HUES64 (cell line): ENCODE results near the gene PWWP2B.
A peak's percentile ranks its signal among the peaks of the same experiment; 100 is the strongest.

Experiments used
- H3K27ac ChIP-seq: 2 replicates; pipeline ENCODE4 v1.7.0; 2013; ENCODE audit warnings: low read depth, low read length, inconsistent platforms
- H3K27me3 ChIP-seq: 2 replicates; pipeline ENCODE4 v1.6.1; 2013; ENCODE audit warnings: mild to moderate bottlenecking, low read length; ENCODE audit not compliant: insufficient read depth
- H3K36me3 ChIP-seq: 2 replicates; pipeline ENCODE4 v1.6.1; 2013; ENCODE audit warnings: mild to moderate bottlenecking, low read length; ENCODE audit not compliant: insufficient read depth
- H3K4me1 ChIP-seq: 2 replicates; pipeline ENCODE4 v1.6.1; 2013; ENCODE audit warnings: mild to moderate bottlenecking, low read length, moderate library complexity; ENCODE audit not compliant: insufficient read depth
- H3K4me3 ChIP-seq: 2 replicates; pipeline ENCODE4 v1.5.1; 2013; ENCODE audit warnings: mild to moderate bottlenecking, low read length, moderate library complexity
- H3K9ac ChIP-seq: 2 replicates; pipeline ENCODE4 v1.6.1; 2013; ENCODE audit warnings: mild to moderate bottlenecking, low read depth, low read length
- H3K9me3 ChIP-seq: 2 replicates; pipeline ENCODE4 v1.6.1; 2013; ENCODE audit warnings: low read depth, low read length; ENCODE audit not compliant: insufficient read depth
- WGBS: fragments of 150-250, 120-280 bp; methylation state at CpG from one replicate; pipeline ENCODE4 v1.1.7; 2013; ENCODE audit warnings: missing lambda C conversion rate; 5-methylcytosine and 5-hydroxymethylcytosine counted together

Gene PWWP2B

GRCh38 chr10:132396494-132397035 is 435 bp upstream of the PWWP2B start:
- Histone ChIP-seq H3K36me3 (no peaks in the 10 kb centered on the region), H3K4me1 (0 out of 2 replicates have a peak, but pooled peaks cover 5% of the 10 kb centered on the region), H3K9me3 (no peaks in the 10 kb centered on the region), H3K27ac (no peak overlapping the region), H3K9ac (peak overlapping the region; percentile 27; the same call in 1 of the 2 replicates), H3K27me3 (peaks cover 29% of the 10 kb centered on the region), H3K4me3 (peak overlapping the region; percentile 49)
- under 1% methylated on average over 80 of the region's 80 CpGs for WGBS

GRCh38 chr10:132397671-132398565 is 918 bp downstream of the PWWP2B start:
- WGBS = 46% methylated on average over 40 of the region's 40 CpGs
- Histone ChIP-seq H3K4me1 (0 out of 2 replicates have a peak, but pooled peaks cover 5% of the 10 kb centered on the region), H3K27ac (no peak overlapping the region), H3K36me3 (no peaks in the 10 kb centered on the region), H3K9me3 (no peaks in the 10 kb centered on the region), H3K4me3 (peak overlapping the region; percentile 41), H3K9ac (0 out of 2 replicates have a peak overlapping the region, but pooled peaks have one; percentile 15), H3K27me3 (peaks cover 29% of the 10 kb centered on the region)

GRCh38 chr10:132398566-132398991 is 1.6 kb downstream of the PWWP2B start:
- Histone ChIP-seq H3K27ac (no peak overlapping the region), H3K4me1 (0 out of 2 replicates have a peak, but pooled peaks cover 5% of the 10 kb centered on the region), H3K36me3 (no peaks in the 10 kb centered on the region), H3K27me3 (peaks cover 29% of the 10 kb centered on the region), H3K4me3 (no peak overlapping the region), H3K9me3 (no peaks in the 10 kb centered on the region), H3K9ac (no peak overlapping the region)
- WGBS = 88% methylated on average over 13 of the region's 13 CpGs

- Histone ChIP-seq H3K4me1 (0 out of 2 replicates have a peak, but pooled peaks cover 5% of the 10 kb centered on the region), H3K4me3 (no peak overlapping the region), H3K9ac (no peak overlapping the region), H3K27ac (no peak overlapping the region), H3K9me3 (no peaks in the 10 kb centered on the region), H3K36me3 (no peaks in the 10 kb centered on the region), H3K27me3 (peaks cover 29% of the 10 kb centered on the region)
- WGBS = 91% methylated on average over 27 of the region's 27 CpGs
Observed at GRCh38 chr10:132399117-132400035, 2.4 kb downstream of the PWWP2B start.

DNA sequence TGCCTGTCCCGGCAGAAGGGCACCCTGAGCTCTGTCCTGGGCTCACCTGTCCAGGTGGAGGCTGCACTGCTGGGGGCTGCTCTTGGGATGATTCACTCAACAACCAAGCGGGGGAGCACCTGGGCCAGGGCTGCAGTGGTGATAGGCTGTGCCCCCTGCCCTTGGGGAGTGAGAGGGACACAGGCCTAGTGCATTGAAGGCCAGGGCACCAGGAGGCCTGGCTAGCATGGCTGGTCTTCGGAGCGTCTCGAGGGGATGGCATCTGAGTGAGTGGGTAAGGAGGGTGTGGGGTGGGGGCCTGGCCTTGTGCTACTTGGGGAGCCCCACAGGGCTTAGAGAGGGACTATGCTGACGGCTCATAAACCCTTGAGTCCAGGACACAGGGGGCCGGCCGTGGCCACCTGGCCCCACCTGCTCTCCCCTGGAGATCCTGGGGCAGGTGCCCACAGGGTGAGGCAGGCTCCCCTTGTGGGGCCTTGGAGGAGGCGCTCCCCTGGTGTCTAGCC is 3.1 kb downstream of the PWWP2B start:
- Histone ChIP-seq H3K36me3 (no peaks in the 10 kb centered on the region), H3K27ac (no peak overlapping the region), H3K4me1 (0 out of 2 replicates have a peak, but pooled peaks cover 5% of the 10 kb centered on the region), H3K27me3 (peaks cover 27% of the 10 kb centered on the region), H3K4me3 (no peak overlapping the region), H3K9me3 (no peaks in the 10 kb centered on the region), H3K9ac (no peak overlapping the region)
- WGBS = 92% methylated on average over 9 of the region's 9 CpGs

DNA sequence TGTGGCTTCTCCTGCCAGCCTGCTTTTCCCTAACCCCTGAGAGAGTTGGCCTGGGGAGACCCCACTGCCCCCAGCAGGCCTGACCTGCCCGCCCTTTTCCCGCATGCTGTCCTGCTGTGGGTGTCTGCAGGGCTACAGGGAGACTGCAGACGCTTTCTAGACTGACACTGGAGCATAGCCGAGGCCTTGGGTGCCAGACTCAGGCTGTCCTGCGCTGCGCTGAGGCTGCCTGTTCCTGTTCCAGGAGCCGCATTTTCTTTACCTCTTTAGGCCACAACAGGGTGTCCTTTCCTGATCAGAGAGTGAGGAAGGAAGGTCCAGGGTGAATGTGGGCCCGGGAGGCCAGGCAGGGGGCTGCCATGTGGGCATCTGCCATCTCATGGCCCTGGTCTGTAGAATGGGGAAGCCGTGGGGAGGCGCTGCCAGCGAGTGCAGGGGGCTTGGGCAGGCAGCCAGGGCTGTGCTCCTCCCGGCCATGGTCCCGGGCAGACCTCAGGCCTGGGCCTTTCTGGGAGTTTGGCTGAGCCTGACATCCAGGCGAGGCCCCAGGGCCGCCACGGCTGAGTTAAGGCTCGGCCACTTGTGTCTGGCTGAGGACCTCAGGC is 3.6 kb downstream of the PWWP2B start:
- Histone ChIP-seq H3K4me3 (no peak overlapping the region), H3K9ac (0 out of 2 replicates have a peak overlapping the region, but pooled peaks have one; percentile 19)

DNA sequence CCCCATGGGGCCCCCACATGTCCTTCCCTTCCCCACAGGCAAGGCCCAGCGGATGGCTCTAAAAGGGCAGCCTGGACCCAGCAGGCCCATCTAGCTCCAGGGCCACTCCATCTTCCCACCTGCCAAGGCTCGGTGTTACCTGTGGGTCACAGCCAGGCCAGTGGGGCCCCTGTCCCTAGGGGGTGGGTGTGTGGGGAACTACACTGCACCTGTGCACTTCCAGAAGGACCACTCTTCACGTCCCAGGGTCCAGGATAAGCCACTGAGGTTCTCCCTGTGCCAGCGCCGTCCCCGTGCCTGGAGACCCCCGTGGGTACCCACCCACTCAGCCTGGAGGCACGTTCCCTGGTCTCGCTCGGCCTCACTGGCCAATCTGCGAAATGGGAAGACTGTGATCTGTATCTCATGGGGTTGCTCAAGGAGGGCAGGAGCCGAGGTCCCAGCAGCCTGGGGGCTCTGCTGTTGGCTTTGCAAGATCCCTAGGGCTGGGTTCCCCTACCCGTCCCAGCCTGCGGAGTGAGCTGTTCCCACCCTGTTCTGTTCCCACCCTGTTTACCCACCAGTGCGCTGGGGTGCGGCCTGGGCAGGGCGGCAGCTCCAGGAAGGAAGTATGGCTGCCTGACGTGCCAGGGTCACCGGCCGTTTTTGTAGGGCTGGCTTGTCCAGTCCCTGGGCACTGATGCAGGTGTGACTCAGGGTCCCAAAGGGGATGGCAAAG is 4.6 kb downstream of the PWWP2B start:
- WGBS = 96% methylated on average over 20 of the region's 20 CpGs
- H3K4me3 ChIP-seq = no peak overlapping the region
- no peak overlapping the region for H3K27ac ChIP-seq
- H3K36me3 ChIP-seq = 0 out of 2 replicates have a peak, but pooled peaks cover 6% of the 10 kb centered on the region
- H3K9ac ChIP-seq = no peak overlapping the region
- no peaks in the 10 kb centered on the region for H3K9me3 ChIP-seq
- H3K27me3 ChIP-seq = peaks cover 14% of the 10 kb centered on the region
- H3K4me1 ChIP-seq = 0 out of 2 replicates have a peak, but pooled peaks cover 5% of the 10 kb centered on the region

More for the DNA sequence above, 3.6 kb downstream of the PWWP2B start:
- H3K27ac ChIP-seq = no peak overlapping the region
- H3K4me1 ChIP-seq = 0 out of 2 replicates have a peak, but pooled peaks cover 5% of the 10 kb centered on the region
- 77% methylated on average over 17 of the region's 17 CpGs for WGBS
- peaks cover 21% of the 10 kb centered on the region for H3K27me3 ChIP-seq
- no peaks in the 10 kb centered on the region for H3K36me3 ChIP-seq
- H3K9me3 ChIP-seq = no peaks in the 10 kb centered on the region

DNA sequence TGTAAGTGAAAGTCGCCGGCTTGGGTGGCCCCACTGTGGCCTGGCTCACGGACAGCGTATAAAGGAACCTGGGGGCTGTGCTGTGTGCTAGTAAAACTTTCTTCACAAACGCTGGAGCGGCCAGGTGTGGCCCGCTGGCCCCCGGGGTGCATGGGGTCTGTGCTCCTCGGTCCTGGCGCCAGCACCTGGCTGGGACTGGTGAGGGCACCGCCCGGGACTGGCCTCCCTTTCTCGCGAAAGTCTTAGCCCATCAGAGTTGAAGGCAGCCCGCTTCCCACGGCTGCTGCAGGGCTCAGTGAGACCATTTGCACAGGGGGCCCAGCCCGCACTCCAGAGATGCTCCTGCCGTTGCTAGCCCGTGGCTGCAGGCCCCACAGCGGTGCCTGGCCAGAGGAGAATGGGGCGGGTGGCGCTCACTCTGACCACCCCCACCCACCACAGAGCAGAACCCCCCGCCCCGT is 5.8 kb downstream of the PWWP2B start:
- Histone ChIP-seq H3K36me3 (0 out of 2 replicates have a peak, but pooled peaks cover 6% of the 10 kb centered on the region), H3K9ac (no peak overlapping the region), H3K9me3 (no peaks in the 10 kb centered on the region), H3K4me1 (peaks cover 13% of the 10 kb centered on the region), H3K27ac (no peak overlapping the region), H3K4me3 (no peak overlapping the region), H3K27me3 (peaks cover 10% of the 10 kb centered on the region)
- 92% methylated on average over 24 of the region's 24 CpGs for WGBS

- Histone ChIP-seq H3K4me3 (no peak overlapping the region), H3K9ac (no peak overlapping the region), H3K9me3 (no peaks in the 10 kb centered on the region), H3K4me1 (peaks cover 15% of the 10 kb centered on the region), H3K36me3 (0 out of 2 replicates have a peak, but pooled peaks cover 6% of the 10 kb centered on the region), H3K27ac (no peak overlapping the region), H3K27me3 (peaks cover 2% of the 10 kb centered on the region; the same call in 1 of the 2 replicates)
- WGBS = 89% methylated on average over 25 of the region's 25 CpGs
Observed at GRCh38 chr10:132403511-132404168, 6.6 kb downstream of the PWWP2B start.
